K562 (cell line): ENCODE data around the gene ATRIP. TPM values are rescaled to one million over a fixed set of nuclear protein-coding genes. Genes with fewer than 3 reads are reported as not detected.
A peak's percentile ranks its signal among the peaks of the same experiment; 100 is the strongest.

ENCODE experiments used
- ATAC-seq: fragments of 200-7000 bp; cut with Tn5 transposase; 3 replicates; pipeline ENCODE4 v1.9.1; 2020; ENCODE audit warnings: moderate library complexity
- BruUV-seq: library from RNA; stranded (reverse); fragments of 400-500 nt; replicated peaks from 2 replicates; lab custom pipeline; 2021; lab: Mats Ljungman, UMichigan
- CTCF ChIA-PET: fragments of 300-600 bp; formaldehyde crosslinking; extraction: SDS; loops from one replicate; lab custom pipeline; 2021; ENCODE audit warnings: low intra/inter-chr PET ratio; lab: Yijun Ruan, JAX
- POLR2A ChIA-PET: fragments of 300-600, 350-650 bp; sonication (Branson Sonifier 250); formaldehyde crosslinking; extraction: SDS; loops from one replicate; lab custom pipeline; 2021; ENCODE audit warnings: antibody characterized with exemption, inconsistent platforms; lab: Yijun Ruan, JAX
- DNase-seq, 4 experiments: peaks; one replicate each; pipeline versions ENCODE4 v3.0.0 to v3.0.0-alpha.2; 2011 to 2018; ENCODE audit warnings: low spot score in 3 of 4, mixed read lengths in 3 of 4; ENCODE audit errors: extremely low read depth in 1 of 4
- FAIRE-seq: peaks from 2 replicates; lab custom pipeline; 2011; peaks lifted over from hg19 to GRCh38; lab: Jason Lieb, UNC
- H2AFZ ChIP-seq: 2 replicates; pipeline ENCODE4 v1.6.0; 2011; ENCODE audit warnings: low read depth, low read length, control low read depth, inconsistent platforms
- H3K27ac ChIP-seq: fragments of 200-600 bp; 3 replicates; pipeline ENCODE4 v1.8.0; 2011; ENCODE audit warnings: low read depth, mild to moderate bottlenecking, control low read depth, inconsistent platforms, low read length, moderate library complexity, mixed read lengths; ENCODE audit errors: extremely low read depth
- H3K27me3 ChIP-seq, 2 experiments: fragments of 300-600 bp in 1 of 2; 2 replicates in 1 of 2; 3 replicates in 1 of 2; pipeline versions ENCODE4 v1.6.0 to v1.8.0; 2011; ENCODE audit warnings: inconsistent platforms in 2 of 2, low read length in 2 of 2, mild to moderate bottlenecking in 1 of 2, mixed read lengths in 1 of 2, moderate library complexity in 1 of 2; ENCODE audit not compliant: control insufficient read depth in 2 of 2, insufficient read depth in 2 of 2
- H3K36me3 ChIP-seq: fragments of 300-600 bp; 3 replicates; pipeline ENCODE4 v1.8.0; 2011; ENCODE audit warnings: mild to moderate bottlenecking, low read length, inconsistent platforms; ENCODE audit not compliant: control insufficient read depth, insufficient read depth
- H3K4me1 ChIP-seq, 2 experiments: fragments of 200-600 bp in 1 of 2; replicated peaks in 1 of 2; 2 replicates in 1 of 2; 3 replicates in 1 of 2; pipeline versions ENCODE4 v1.5.1 to v1.8.0; 2011; ENCODE audit warnings: inconsistent platforms in 2 of 2, low read length in 2 of 2, mild to moderate bottlenecking in 1 of 2, mixed read lengths in 1 of 2, moderate library complexity in 1 of 2; ENCODE audit not compliant: control insufficient read depth in 2 of 2, insufficient read depth in 2 of 2
- H3K4me2 ChIP-seq: 2 replicates; pipeline ENCODE4 v1.6.1; 2011; ENCODE audit warnings: low read length, control low read depth, inconsistent platforms, mixed read lengths; ENCODE audit not compliant: insufficient read depth
- H3K4me3 ChIP-seq: fragments of 200-600 bp; sonication (generic), shearing (Covaris generic); 2 replicates; pipeline ENCODE4 v1.5.1; 2016; ENCODE audit warnings: control low read depth, inconsistent platforms
- H3K79me2 ChIP-seq: fragments of 200-600 bp; 3 replicates; pipeline ENCODE4 v1.8.0; 2011; ENCODE audit warnings: low read length, inconsistent platforms; ENCODE audit not compliant: control insufficient read depth, insufficient read depth
- H3K9ac ChIP-seq, 2 experiments: 2 replicates each; pipeline versions ENCODE4 v1.6.0 to v1.6.1; 2011; ENCODE audit warnings: low read depth in 2 of 2, low read length in 2 of 2, control low read depth in 1 of 2, inconsistent platforms in 1 of 2, mild to moderate bottlenecking in 1 of 2, mixed read lengths in 1 of 2; ENCODE audit not compliant: insufficient read depth in 1 of 2
- H3K9me1 ChIP-seq: one replicate; pipeline ENCODE4 v1.6.0; 2011; ENCODE audit warnings: inconsistent platforms, mild to moderate bottlenecking, low read length, moderate library complexity; ENCODE audit not compliant: control insufficient read depth, insufficient read depth
- H3K9me3 ChIP-seq: replicated peaks from 2 replicates; pipeline ENCODE4 v1.5.1; 2011; ENCODE audit warnings: low read depth, low read length, inconsistent platforms; ENCODE audit not compliant: control insufficient read depth, insufficient read depth
- H4K20me1 ChIP-seq: replicated peaks from 2 replicates; pipeline ENCODE4 v1.6.1; 2011; ENCODE audit warnings: low read length, inconsistent platforms, mixed read lengths; ENCODE audit not compliant: control insufficient read depth, insufficient read depth
- BRCA1 ChIP-seq, 2 experiments: fragments of 450-650 bp in 1 of 2; sonication (generic) in 1 of 2; formaldehyde crosslinking in 1 of 2; IDR thresholded peaks; 2 replicates each; pipeline versions ENCODE4 v1.5.0 to v1.6.1; 2017 to 2020; ENCODE audit warnings: mild to moderate bottlenecking in 1 of 2, missing genetic modification reagents in 1 of 2
- CEBPG ChIP-seq, 3 experiments: fragments of 200-800 bp in 1 of 3; sonication (Bioruptor generic) in 1 of 3; sonication (generic) in 1 of 3; formaldehyde crosslinking in 1 of 3; IDR thresholded peaks in 2 of 3; conservative IDR thresholded peaks in 1 of 3; 2 replicates each; pipeline versions ENCODE4 v1.6.1 to v1.8.0; 2016 to 2022; ENCODE audit warnings: missing compliant biosample characterization in 2 of 3, missing genetic modification characterization in 2 of 3, mild to moderate bottlenecking in 1 of 3, missing genetic modification reagents in 1 of 3
- CGGBP1 ChIP-seq: fragments of 250-450 bp; sonication (Bioruptor Pico); IDR thresholded peaks from 2 replicates; pipeline ENCODE4 v1.9.0; 2021; ENCODE audit warnings: mild to moderate bottlenecking
- CHD1 ChIP-seq: fragments of 200-600 bp; sonication (generic); IDR thresholded peaks from one replicate; pipeline ENCODE4 v1.6.1; 2012; ENCODE audit warnings: mild to moderate bottlenecking, moderate library complexity, low read length, inconsistent platforms
- HMBOX1 ChIP-seq: sonication (generic); IDR thresholded peaks from 2 replicates; pipeline ENCODE4 v1.6.1; 2016
- NCOA4 ChIP-seq: fragments of 450-650 bp; IDR thresholded peaks from 2 replicates; pipeline ENCODE4 v1.6.1; 2018; ENCODE audit warnings: mild to moderate bottlenecking; ENCODE audit not compliant: partially characterized antibody
- SMARCC2 ChIP-seq: fragments of 450-650 bp; IDR thresholded peaks from 2 replicates; pipeline ENCODE4 v1.6.1; 2017; ENCODE audit warnings: antibody characterized with exemption, moderate library complexity, mild to moderate bottlenecking, low read depth
- TBP ChIP-seq: optimal IDR thresholded peaks from 2 replicates; pipeline ENCODE3; 2011; ENCODE audit warnings: low read depth, low read length, improper control_type of control experiment
- ZNF764 ChIP-seq: fragments of 250-450 bp; sonication (Bioruptor Pico); IDR thresholded peaks from 2 replicates; pipeline ENCODE4 v1.4.0; 2020; ENCODE audit warnings: low read depth, mild to moderate bottlenecking, moderate library complexity
- WGBS: fragments of 100-300 bp; shearing (Covaris generic); methylation state at CpG from one replicate; pipeline ENCODE4 v1.1.6; 2016; ENCODE audit warnings: low coverage, mixed read lengths; ENCODE audit not compliant: insufficient coverage; ENCODE audit errors: missing lambda C conversion rate; 5-methylcytosine and 5-hydroxymethylcytosine counted together
- in situ Hi-C: fragments of 300-500 bp; cut with MboI; formaldehyde crosslinking; loops from 4 replicates; pipeline ENCODE4 v1.15.0; 2018; ENCODE audit warnings: inconsistent platforms, mixed read lengths
- intact Hi-C: fragments of 100-400 bp; cut with micrococcal nuclease; formaldehyde crosslinking; loops from 2 replicates; pipeline ENCODE4 v1.14.2; 2022
- polyA plus RNA-seq, 8 experiments: library from polyadenylated mRNA; depleted of rRNA in 4 of 8; stranded (reverse) in 5 of 8; unstranded in 3 of 8; fragments of >200 nt; fragmentation: Nextera tagmentation in 2 of 8; fragmentation: Illumina TruSeq in 1 of 8; extraction: Ambion mirVana in 2 of 8; extraction: Trizol in 1 of 8; gene quantifications; 2 replicates each; pipeline versions ENCODE4 v1.2.1 to v1.2.3, GENCODE V29; 2011 to 2014; ENCODE audit warnings: inconsistent platforms in 1 of 8, missing spikeins in 1 of 8
- total RNA-seq, 7 experiments: library from RNA; depleted of rRNA in 6 of 7; stranded (reverse); fragments of >200 nt in 6 of 7; fragmentation: Illumina TruSeq in 2 of 7; extraction: Trizol in 2 of 7; gene quantifications; 2 replicates each; pipeline versions ENCODE4 v1.2.1 to v1.2.3, GENCODE V29; 2011 to 2021; ENCODE audit warnings: low replicate concordance in 1 of 7

Gene ATRIP
- total and polyA plus RNA-seq, 9 of the 15 experiments (the other 6 are each of a cell fraction or from before 2014, with no cell fraction given): 1.7 to 15.7 (median 10.5) TPM

- H3K27ac ChIP-seq: no peak overlapping the region
Measured at GRCh38 chr3:48477959-48478520, 31.5 kb downstream of the ATRIP start.

More at GRCh38 chr3:48477959-48478520, 31.5 kb downstream of the ATRIP start:
- peaks cover 5 to 16% of the 10 kb centered on the region in 2 experiments; a peak in 4 of 5 replicates for H3K4me1 ChIP-seq
- H3K4me2 ChIP-seq: no peak overlapping the region
- DNase-seq: no peak
- no peaks in the 10 kb centered on the region for H3K36me3 ChIP-seq
- no peaks in the 10 kb centered on the region for H3K9me1 ChIP-seq
- CTCF ChIA-PET: no interaction called here
- BruUV-seq: no TSS peak
- in situ Hi-C loops: no loop called here
- TF ChIP-seq NCOA4: no peak
- no peak for TF ChIP-seq ZNF764 (CRISPR knock-in tag)
- no peak for TF ChIP-seq CGGBP1 (CRISPR knock-in tag)
- no peak for TF ChIP-seq BRCA1 (IDR thresholded peaks at IDR 0.05)
- no peak for TF ChIP-seq BRCA1 (CRISPR knock-in tag; IDR thresholded peaks at IDR 0.05)
- no peak for TF ChIP-seq CHD1
- TF ChIP-seq TBP: no peak
- TF ChIP-seq HMBOX1: no peak
- no peak for TF ChIP-seq SMARCC2
- no peak for TF ChIP-seq CEBPG (CRISPR knock-in tag; IDR thresholded peaks at IDR 0.05)
- no peak for TF ChIP-seq CEBPG (tag; conservative IDR thresholded peaks at IDR 0.05 in 1 of 2, IDR thresholded peaks at IDR 0.05 in 1 of 2)
- TF ChIP-seq, all 486 proteins: peak for 0
- ATAC-seq (no peak), FAIRE-seq (no peak)
- no peaks in the 10 kb centered on the region for H3K79me2 ChIP-seq
- no peak overlapping the region for H2AFZ ChIP-seq
- intact Hi-C loops: no loop called here
- no peak overlapping the region for H3K4me3 ChIP-seq
- WGBS: 55% methylated on average over 3 of the region's 9 CpGs
- POLR2A ChIA-PET: no interaction called here
- no peaks in the 10 kb centered on the region for H3K9me3 ChIP-seq
- H3K27me3 ChIP-seq: no peaks in the 10 kb centered on the region
- peak overlapping the region in 1 of 2 experiments; percentile 72; a peak in 2 of 4 replicates for H3K9ac ChIP-seq
- H4K20me1 ChIP-seq: no peaks in the 10 kb centered on the region
